Skeletal muscle cell (primary cell): ENCODE measurements around the gene BCAS3.
A peak's percentile ranks its signal among the peaks of the same experiment; 100 is the strongest.
"Not testable (repeated sequence)": the region's sequence is repeated elsewhere in the genome, so short reads cannot be mapped to it uniquely, and the experiment has no call there.

Experiments used
- DNase-seq: peaks from one replicate; pipeline ENCODE4 v3.0.0-alpha.2; 2010; ENCODE audit warnings: low read depth
- H3K4me3 ChIP-seq: 2 replicates; pipeline ENCODE4 v1.5.1; 2011; ENCODE audit warnings: low read depth, mild to moderate bottlenecking, control low read depth, low read length, moderate library complexity

Gene BCAS3

DNA sequence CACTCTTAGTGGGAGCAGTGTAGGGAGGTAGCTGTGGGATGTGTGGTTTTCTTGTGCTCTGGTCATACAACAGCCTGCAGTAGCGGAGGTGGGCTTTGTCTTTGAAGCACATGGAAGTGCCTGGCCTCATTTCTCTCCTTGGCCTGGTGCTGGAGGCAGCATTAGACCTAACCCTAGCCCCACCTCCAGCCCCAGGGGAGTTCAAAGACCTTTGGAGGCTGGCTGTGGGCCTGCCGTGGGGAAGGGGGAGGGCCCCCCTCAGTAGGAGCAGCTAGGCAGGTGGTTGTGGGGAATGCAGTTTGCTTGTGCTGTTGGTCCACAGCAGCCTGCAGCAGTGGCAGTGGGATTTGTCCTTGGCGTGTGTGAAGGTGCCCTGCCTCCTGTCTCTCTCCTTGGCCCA lies 91.7 kb downstream of the BCAS3 start:
- H3K4me3 ChIP-seq, result no peak overlapping the region
- DNase-seq, result no peak

DNA sequence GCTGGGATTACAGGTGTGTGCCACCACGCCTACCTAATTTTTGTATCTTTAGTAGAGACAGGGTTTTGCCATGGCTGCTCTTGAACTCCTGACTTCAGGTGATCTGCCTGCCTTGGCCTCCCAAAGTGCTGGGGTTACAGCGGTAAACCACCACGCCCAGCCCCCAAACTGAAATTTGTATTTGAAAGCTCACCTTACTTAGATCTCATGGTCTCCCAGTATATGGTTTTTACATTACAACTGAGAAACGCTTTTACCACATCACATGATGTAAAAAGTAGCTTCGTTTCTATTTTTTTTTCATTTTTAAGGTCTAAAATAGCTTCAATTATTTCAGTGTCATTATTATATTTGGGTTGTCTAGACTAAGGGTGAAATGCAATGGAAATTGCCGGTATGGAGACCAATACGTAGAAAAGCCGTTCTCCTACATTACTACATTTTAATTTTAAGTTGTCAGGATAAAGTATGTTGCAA lies 93.3 kb downstream of the BCAS3 start:
- H3K4me3 ChIP-seq, result no peak overlapping the region
- DNase-seq, result no peak

DNA sequence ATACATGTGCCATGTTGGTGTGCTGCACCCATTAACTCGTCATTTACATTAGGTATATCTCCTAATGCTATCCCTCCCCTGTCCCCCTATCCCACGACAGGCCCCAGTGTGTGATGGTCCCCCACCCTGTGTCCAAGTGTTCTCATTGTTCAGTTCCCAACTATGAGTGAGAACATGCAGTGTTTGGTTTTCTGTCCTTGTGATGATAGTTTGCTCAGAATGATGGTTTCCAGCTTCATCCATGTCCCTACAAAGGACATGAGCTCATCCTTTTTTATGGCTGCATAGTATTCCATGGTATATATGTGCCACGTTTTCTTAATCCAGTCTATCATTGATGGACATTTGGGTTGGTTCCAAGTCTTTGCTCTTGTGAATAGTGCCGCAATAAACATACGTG lies 94.0 kb downstream of the BCAS3 start:
- not testable (repeated sequence) for DNase-seq, H3K4me3 ChIP-seq

- no peak overlapping the region for H3K4me3 ChIP-seq
- DNase-seq, result no peak
Measured at GRCh38 chr17:60773552-60773951, 95.9 kb downstream of the BCAS3 start.

- H3K4me3 ChIP-seq, result no peak overlapping the region
- no peak for DNase-seq
Measured at GRCh38 chr17:60781880-60782412, 104.3 kb downstream of the BCAS3 start.

- DNase-seq, result no peak
- no peak overlapping the region for H3K4me3 ChIP-seq
Measured at GRCh38 chr17:60782742-60783141, 105.1 kb downstream of the BCAS3 start.

- no peak for DNase-seq
- no peak overlapping the region for H3K4me3 ChIP-seq
Measured at GRCh38 chr17:60790205-60790604, 112.6 kb downstream of the BCAS3 start.

GRCh38 chr17:60792250-60792898 lies 114.7 kb downstream of the BCAS3 start:
- no peak for DNase-seq
- H3K4me3 ChIP-seq, result no peak overlapping the region

GRCh38 chr17:60798576-60798975 lies 120.9 kb downstream of the BCAS3 start:
- DNase-seq, result no peak
- no peak overlapping the region for H3K4me3 ChIP-seq

- H3K4me3 ChIP-seq, result no peak overlapping the region
- no peak for DNase-seq
Measured at GRCh38 chr17:60802377-60802776, 124.7 kb downstream of the BCAS3 start.

GRCh38 chr17:60803059-60803458 lies 125.4 kb downstream of the BCAS3 start:
- no peak overlapping the region for H3K4me3 ChIP-seq
- DNase-seq, result no peak

DNA sequence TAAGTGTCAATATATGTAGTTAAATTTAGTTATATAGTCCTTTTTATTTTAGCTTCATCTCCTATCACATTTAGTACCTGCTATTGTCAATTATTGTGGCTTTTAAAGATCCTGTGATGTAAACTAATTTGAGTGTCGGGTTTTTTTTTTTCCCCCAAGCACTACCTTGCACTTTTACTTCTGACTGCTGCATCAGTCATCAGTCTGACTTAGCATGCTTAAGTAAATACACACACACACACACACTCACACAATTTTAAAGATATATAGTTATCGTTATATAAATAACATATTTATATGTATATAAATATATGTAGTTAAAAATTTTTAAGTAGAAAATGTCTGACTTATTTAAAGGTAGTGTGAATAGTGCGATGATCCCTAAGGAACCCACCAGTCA lies 127.2 kb downstream of the BCAS3 start:
- DNase-seq, result no peak

DNA sequence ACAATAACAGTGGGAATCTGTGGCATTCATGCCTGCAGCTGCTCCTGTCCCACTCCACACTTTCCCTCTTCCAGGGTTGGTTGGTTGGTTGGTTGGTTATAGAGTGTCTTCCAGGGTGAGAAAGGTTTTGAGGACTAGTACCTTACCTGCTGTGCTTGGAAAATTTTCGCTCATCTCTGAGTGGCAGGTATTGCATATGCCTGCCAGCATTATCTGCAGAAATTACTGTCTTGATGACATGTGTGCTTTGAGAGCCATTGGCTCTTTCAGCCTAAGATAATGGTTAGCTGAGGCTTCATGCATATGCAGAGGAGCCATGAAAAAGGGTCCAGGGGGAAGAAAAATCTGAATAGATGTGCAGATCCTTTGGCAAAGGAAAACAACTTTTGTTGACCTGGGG lies 131.8 kb downstream of the BCAS3 start:
- no peak for DNase-seq
- no peak overlapping the region for H3K4me3 ChIP-seq

More for the DNA sequence above, 127.2 kb downstream of the BCAS3 start:
- no peak overlapping the region for H3K4me3 ChIP-seq

DNA sequence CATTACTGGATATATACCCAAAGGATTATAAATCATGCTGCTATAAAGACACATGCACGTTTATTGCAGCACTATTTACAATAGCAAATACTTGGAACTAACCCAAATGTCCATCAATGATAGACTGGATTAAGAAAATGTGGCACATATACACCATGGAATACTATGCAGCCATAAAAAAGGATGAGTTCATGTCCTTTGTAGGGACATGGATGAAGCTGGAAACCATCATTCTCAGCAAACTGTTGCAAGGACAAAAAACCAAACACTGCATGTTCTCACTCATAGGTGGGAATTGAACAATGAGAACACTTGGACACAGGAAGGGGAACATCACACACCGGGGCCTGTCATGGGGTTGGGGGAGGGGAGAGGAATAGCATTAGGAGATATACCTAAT lies 137.3 kb downstream of the BCAS3 start:
- H3K4me3 ChIP-seq, DNase-seq: not testable (repeated sequence)

DNA sequence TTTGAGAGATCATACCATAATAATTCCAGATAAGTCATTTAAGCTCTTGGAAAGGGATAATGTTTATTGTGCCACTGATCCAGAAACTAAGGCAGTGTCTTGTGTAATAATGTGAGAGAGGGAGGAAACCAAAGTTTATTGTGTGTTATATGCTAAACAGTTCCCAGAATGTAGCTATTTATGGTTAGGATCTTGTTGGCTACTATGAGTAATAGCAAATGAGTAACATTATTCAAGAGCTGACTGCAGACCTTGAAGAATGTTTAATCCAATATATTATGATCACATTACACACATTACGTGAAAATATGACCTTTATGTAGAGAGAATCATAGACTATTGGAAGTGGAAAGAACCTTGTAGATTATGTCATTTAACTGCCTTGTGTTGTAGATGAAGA lies 139.5 kb downstream of the BCAS3 start:
- H3K4me3 ChIP-seq, result no peak overlapping the region
- DNase-seq, result peak; percentile 84

DNA sequence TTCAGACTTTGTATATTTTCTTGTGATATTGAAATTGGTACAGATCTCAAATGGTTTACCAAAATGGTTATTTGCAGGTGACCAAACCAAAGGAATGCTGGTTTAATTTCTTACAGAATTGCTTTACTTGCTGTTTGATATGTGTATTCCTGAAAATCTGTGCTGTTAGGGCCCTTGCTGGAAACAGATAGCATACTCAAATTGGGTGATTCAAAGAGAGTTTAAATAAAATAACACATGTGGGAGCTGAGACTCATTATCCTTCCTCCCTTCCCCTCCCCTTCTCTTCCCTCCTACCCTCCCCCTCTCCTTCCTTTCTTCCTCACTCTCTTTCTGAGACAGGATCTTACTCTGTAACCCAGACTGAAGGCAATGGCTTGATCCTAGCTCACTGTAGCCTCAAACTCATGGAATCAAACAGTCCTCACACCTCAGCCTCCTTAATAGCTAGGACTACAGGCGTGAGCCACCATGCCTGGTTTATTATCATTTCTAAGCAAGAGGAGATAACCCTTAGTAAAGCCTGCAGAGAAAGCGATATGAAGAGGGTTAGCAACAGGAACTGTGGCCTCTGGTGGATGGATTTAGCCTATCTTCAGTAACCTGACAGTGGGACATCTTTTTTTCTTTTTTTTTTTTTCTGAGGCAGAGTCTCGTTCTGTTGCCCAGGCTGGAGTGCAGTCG lies 141.9 kb downstream of the BCAS3 start:
- DNase-seq, result no peak
- H3K4me3 ChIP-seq, result no peak overlapping the region

DNA sequence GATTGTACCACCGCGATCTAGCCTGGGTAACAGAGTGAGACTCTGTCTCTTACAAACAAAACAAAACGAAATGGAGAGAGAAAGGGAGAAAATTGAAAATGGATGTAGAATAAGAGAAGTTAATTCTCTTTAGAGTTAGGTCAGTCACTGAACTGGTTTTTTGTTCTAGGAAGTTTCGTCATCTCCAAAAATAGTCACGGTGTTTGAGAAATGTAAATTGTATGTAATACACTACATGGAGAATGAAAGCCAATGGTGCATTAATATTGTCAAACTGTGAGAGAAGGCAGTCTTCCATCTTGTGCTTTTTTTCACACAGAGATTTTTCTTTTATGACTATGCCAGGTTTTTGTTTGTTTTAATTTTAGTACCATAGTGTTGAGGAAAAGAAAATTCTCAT lies 145.9 kb downstream of the BCAS3 start:
- no peak overlapping the region for H3K4me3 ChIP-seq
- DNase-seq, result no peak

DNA sequence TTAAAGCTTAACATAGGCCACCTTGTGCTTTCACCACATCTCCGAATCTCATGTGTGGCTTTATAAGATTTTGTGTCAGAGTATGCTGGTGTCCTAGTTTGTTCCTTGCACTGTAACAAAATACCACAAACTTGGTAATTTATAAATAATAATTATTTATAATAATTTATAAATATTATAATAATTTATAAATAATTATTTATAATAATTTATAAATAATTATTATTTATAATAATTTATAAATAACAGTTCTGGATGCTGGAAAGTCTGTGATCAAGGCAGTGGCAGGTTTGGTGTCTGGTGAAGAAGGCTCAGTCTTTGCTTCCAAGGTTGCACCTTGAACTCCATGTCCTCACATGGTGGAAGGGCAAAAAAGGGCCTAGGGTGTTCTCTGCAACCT lies 147.7 kb downstream of the BCAS3 start:
- no peak overlapping the region for H3K4me3 ChIP-seq
- DNase-seq, result no peak

DNA sequence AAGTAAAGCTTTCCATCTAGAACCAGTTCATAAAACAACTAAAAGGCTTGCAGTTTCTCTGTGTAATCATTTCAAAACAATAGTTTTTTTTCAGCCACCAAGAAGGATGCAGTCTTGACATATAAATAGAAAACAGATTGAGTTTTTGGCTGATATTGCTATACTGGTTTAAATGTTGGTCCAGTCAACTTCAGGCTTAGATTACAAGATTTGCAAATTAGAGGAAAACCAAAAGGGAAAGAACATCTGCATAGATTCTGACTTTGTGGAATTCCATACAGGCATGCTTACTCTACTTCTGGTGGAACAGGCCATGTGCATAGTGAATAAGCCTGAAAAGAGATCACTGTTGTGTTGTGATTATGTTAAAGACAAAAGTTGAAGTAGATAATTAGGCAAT lies 150.3 kb downstream of the BCAS3 start:
- no peak for DNase-seq
- H3K4me3 ChIP-seq, result no peak overlapping the region

GRCh38 chr17:60832151-60832585 lies 154.5 kb downstream of the BCAS3 start:
- no peak overlapping the region for H3K4me3 ChIP-seq
- DNase-seq, result no peak

DNA sequence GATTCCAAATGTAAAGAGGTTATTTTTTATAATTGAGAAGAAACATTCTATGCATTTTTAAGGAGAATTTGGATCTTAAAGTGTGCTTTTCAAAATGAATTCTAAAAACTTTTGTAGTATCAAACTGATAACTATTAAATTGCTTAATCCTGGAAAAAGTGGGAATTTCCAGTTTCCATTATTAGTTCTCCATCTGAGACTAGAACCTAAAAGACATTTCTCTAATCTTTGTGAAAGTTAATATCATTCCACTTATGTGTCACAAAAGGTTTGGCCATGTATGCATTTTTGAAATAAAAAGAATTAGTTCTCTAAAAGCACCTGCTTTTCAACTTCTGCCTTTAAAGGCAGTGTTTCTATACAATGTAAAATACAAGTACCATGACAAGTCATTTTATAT lies 155.0 kb downstream of the BCAS3 start:
- DNase-seq, result no peak
- H3K4me3 ChIP-seq, result no peak overlapping the region
